Vagina (tissue), 2 donors: ENCODE results near the gene RYR2. TPM values are rescaled to one million over a fixed set of nuclear protein-coding genes. Genes with fewer than 3 reads are reported as not detected.

Experiments
- DNase-seq, 2 donors: peaks; one replicate each; pipeline ENCODE4 v3.0.0-alpha.2; 2017; ENCODE audit errors: extremely low spot score in 2 of 2
- H3K27ac ChIP-seq: fragments of 200-600 bp; sonication (generic); one replicate; pipeline ENCODE4 v1.5.1; 2019
- H3K27me3 ChIP-seq: fragments of 200-600 bp; sonication (generic); one replicate; pipeline ENCODE4 v1.5.1; 2019
- H3K36me3 ChIP-seq, 2 donors: fragments of 200-600 bp; sonication (generic); one replicate each; pipeline ENCODE4 v1.5.1; 2017 to 2019
- H3K4me1 ChIP-seq: fragments of 200-600 bp; sonication (generic); one replicate; pipeline ENCODE4 v1.5.1; 2019
- H3K4me3 ChIP-seq, 2 donors: fragments of 200-600 bp; sonication (generic); 1 replicate in 1 of 2; 2 replicates in 1 of 2; pipeline ENCODE4 v1.5.1; 2016 to 2019
- H3K9me3 ChIP-seq: fragments of 200-600 bp; sonication (generic); one replicate; pipeline ENCODE4 v1.5.1; 2019
- POLR2A ChIP-seq, 2 donors: fragments of 450-650 bp; IDR thresholded peaks; one replicate each; pipeline ENCODE4 v1.6.1; 2017; ENCODE audit warnings: antibody characterized with exemption in 2 of 2, mild to moderate bottlenecking in 2 of 2, moderate library complexity in 2 of 2
- POLR2AphosphoS5 ChIP-seq, 2 donors: sonication (generic); formaldehyde crosslinking; IDR thresholded peaks; one replicate each; pipeline ENCODE4 v1.9.0; 2017; ENCODE audit warnings: antibody characterized with exemption in 2 of 2, mild to moderate bottlenecking in 2 of 2, low read depth in 1 of 2; ENCODE audit not compliant: insufficient read depth in 1 of 2
- intact Hi-C: fragments of 100-400 bp; cut with DNase I; formaldehyde crosslinking; loops from one replicate; pipeline ENCODE4 v1.15.1; 2023
- total RNA-seq: library from RNA; depleted of rRNA; stranded (reverse); fragments of >200 nt; gene quantifications from one replicate; pipeline ENCODE4 v1.2.3, GENCODE V29; 2016
- TF ChIP-seq, protein P1 (sequence below), 3 experiments: fragments of 450-650 bp in 2 of 3; fragments of 200-600 bp in 1 of 3; sonication (generic) in 1 of 3; IDR thresholded peaks; one replicate each; pipeline ENCODE4 v1.5.1; 2017 to 2019; ENCODE audit warnings: antibody characterized with exemption in 3 of 3, mild to moderate bottlenecking in 2 of 3, moderate library complexity in 2 of 3

The RYR2 gene
- total RNA-seq, 1 donor from 2014 or later = 1.5 TPM

DNA sequence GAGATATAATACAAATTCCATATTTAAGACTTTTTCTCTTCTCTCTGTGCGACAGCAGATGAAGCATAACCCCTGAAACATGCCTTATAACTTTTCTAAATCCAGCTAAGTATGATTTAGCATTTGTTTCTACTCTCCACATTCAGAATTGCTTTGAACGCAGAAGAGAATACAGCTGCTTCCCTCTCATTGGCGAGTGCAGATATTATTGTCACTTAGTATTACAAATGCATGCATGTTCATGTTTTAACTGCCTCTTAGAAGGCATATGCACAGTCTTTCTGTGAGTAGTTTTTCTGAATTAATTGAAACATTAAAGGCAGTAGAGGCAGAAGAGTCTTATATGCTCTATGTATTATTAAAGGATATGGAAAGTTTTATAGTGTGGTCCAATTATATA lies 631.6 kb downstream of the RYR2 start:
- H3K9me3 ChIP-seq = no peaks in the 10 kb centered on the region
- TF ChIP-seq POLR2AphosphoS5 (IDR thresholded peaks at IDR 0.05; ENCODE audit: insufficient read depth in 1 of 2, low read depth in 1 of 2) (no peak), POLR2A (IDR thresholded peaks at IDR 0.05) (no peak)
- TF ChIP-seq, protein P1, sequence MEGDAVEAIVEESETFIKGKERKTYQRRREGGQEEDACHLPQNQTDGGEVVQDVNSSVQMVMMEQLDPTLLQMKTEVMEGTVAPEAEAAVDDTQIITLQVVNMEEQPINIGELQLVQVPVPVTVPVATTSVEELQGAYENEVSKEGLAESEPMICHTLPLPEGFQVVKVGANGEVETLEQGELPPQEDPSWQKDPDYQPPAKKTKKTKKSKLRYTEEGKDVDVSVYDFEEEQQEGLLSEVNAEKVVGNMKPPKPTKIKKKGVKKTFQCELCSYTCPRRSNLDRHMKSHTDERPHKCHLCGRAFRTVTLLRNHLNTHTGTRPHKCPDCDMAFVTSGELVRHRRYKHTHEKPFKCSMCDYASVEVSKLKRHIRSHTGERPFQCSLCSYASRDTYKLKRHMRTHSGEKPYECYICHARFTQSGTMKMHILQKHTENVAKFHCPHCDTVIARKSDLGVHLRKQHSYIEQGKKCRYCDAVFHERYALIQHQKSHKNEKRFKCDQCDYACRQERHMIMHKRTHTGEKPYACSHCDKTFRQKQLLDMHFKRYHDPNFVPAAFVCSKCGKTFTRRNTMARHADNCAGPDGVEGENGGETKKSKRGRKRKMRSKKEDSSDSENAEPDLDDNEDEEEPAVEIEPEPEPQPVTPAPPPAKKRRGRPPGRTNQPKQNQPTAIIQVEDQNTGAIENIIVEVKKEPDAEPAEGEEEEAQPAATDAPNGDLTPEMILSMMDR (IDR thresholded peaks at IDR 0.05) = no peak
- H3K4me1 ChIP-seq = no peaks in the 10 kb centered on the region
- intact Hi-C loops = no loop called here
- no peak overlapping the region for H3K27ac ChIP-seq
- no peak overlapping the region for H3K4me3 ChIP-seq
- no peaks in the 10 kb centered on the region for H3K36me3 ChIP-seq
- no peak for DNase-seq
- no peaks in the 10 kb centered on the region for H3K27me3 ChIP-seq

DNA sequence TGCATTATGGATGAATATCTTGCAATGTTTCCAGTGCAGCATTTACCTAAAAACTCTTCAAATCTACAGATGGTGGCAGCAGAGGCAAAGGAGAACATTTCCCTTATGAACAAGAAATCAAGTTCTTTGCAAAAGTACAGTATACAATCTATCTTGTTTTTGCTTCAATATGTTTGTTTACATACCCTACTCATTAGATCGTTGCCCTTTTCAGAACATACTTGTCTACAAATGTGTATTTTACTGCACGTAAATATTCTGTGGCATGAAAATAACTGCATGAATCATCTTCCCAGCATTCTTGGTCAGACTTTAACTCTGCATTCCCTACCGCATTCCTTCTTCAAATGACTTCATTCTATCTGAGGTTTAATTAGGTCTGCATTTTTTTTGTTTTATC lies 636.0 kb downstream of the RYR2 start:
- H3K9me3 ChIP-seq = no peaks in the 10 kb centered on the region
- no peaks in the 10 kb centered on the region for H3K27me3 ChIP-seq
- H3K4me1 ChIP-seq = no peaks in the 10 kb centered on the region
- TF ChIP-seq POLR2AphosphoS5 (IDR thresholded peaks at IDR 0.05; ENCODE audit: insufficient read depth in 1 of 2, low read depth in 1 of 2) (no peak), POLR2A (IDR thresholded peaks at IDR 0.05) (no peak)
- TF ChIP-seq, protein P1 (IDR thresholded peaks at IDR 0.05) = no peak
- DNase-seq = no peak
- no peaks in the 10 kb centered on the region for H3K36me3 ChIP-seq
- no peak overlapping the region for H3K4me3 ChIP-seq
- intact Hi-C loops = no loop called here
- no peak overlapping the region for H3K27ac ChIP-seq

DNA sequence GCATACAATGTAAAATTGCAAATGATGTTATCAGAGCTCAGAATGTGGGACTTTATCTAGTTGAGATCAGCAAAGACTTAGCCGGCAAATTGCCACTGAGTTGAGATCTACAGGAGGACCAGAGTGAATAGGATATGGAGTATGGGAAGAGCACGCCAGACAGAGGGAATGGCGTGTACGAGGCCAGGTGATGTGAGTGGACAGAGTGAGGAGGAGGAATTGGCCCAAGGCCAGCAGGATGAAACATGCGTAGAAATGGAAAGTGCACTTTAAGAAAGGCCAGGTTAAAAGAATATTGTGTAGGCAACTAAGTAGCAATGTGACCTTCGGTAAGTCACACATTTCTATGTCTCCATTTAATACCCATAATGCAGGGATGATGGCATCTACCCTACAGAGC lies 637.7 kb downstream of the RYR2 start:
- Histone ChIP-seq H3K4me1 (no peaks in the 10 kb centered on the region), H3K27me3 (no peaks in the 10 kb centered on the region), H3K9me3 (no peaks in the 10 kb centered on the region), H3K27ac (no peak overlapping the region), H3K4me3 (no peak overlapping the region), H3K36me3 (no peaks in the 10 kb centered on the region)
- TF ChIP-seq POLR2AphosphoS5 (IDR thresholded peaks at IDR 0.05; ENCODE audit: insufficient read depth in 1 of 2, low read depth in 1 of 2) (no peak), POLR2A (IDR thresholded peaks at IDR 0.05) (no peak)
- TF ChIP-seq, protein P1 (IDR thresholded peaks at IDR 0.05) = no peak
- no peak for DNase-seq
- intact Hi-C loops = no loop called here

DNA sequence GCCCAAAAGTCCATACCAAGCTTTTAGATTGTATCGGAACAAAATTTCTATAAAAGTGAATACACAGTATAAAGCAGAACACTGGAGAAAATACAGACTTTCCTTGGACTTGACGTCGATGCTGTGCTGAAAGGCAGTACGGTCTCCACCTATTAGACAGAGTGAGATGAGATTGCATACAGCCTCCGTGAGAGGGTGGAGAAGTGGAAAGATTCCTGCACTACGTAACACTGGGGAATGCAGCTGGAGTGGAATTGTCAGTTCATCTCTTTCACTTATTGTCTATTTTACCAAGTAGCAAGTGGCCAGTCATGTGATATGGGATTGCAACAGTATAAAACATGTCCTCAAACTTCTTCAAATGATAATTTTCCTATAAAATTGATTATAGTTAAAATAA lies 639.2 kb downstream of the RYR2 start:
- Histone ChIP-seq H3K27ac (no peak overlapping the region), H3K36me3 (no peaks in the 10 kb centered on the region), H3K4me1 (no peaks in the 10 kb centered on the region), H3K4me3 (no peak overlapping the region), H3K27me3 (no peaks in the 10 kb centered on the region), H3K9me3 (no peaks in the 10 kb centered on the region)
- DNase-seq = no peak
- intact Hi-C loops = no loop called here
- TF ChIP-seq POLR2A (IDR thresholded peaks at IDR 0.05) (no peak), POLR2AphosphoS5 (IDR thresholded peaks at IDR 0.05; ENCODE audit: insufficient read depth in 1 of 2, low read depth in 1 of 2) (no peak)
- TF ChIP-seq, protein P1 (IDR thresholded peaks at IDR 0.05) = no peak

DNA sequence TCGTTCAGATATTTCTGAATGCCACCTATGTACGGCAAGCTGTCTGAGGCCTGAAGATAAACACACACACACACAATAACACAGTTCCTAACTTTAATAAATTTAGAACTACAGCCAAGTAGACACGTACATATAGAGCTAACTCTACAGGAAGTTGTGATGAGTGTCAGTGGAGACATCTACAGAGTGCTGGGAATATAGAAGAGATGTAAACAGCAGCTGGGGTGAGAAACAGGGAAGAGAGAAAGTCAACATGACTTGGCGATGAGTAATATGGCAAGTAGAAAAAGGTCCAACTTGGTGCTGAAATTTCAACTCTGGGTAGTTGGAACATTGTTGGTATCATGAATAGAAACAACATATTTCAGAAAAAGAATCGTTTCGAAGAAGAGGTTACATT lies 642.3 kb downstream of the RYR2 start:
- H3K4me1 ChIP-seq = no peaks in the 10 kb centered on the region
- no peak overlapping the region for H3K27ac ChIP-seq
- intact Hi-C loops = no loop called here
- no peak for DNase-seq
- H3K27me3 ChIP-seq = no peaks in the 10 kb centered on the region
- no peak overlapping the region for H3K4me3 ChIP-seq
- TF ChIP-seq POLR2AphosphoS5 (IDR thresholded peaks at IDR 0.05; ENCODE audit: insufficient read depth in 1 of 2, low read depth in 1 of 2) (no peak), POLR2A (IDR thresholded peaks at IDR 0.05) (no peak)
- TF ChIP-seq, protein P1 (IDR thresholded peaks at IDR 0.05) = no peak
- no peaks in the 10 kb centered on the region for H3K9me3 ChIP-seq
- H3K36me3 ChIP-seq = no peaks in the 10 kb centered on the region
